Fibroblast of lung (primary cell): ENCODE measurements around the gene VWA8.

Source experiments
- EZH2 ChIP-seq: IDR thresholded peaks from 2 replicates; pipeline ENCODE4 v1.5.1; 2012; ENCODE audit warnings: low read length, control low read depth, mild to moderate bottlenecking; ENCODE audit errors: missing control alignments
- TF ChIP-seq, protein P1 (sequence below), 2 donors: IDR thresholded peaks in 1 of 2; conservative IDR thresholded peaks in 1 of 2; 1 replicate in 1 of 2; 2 replicates in 1 of 2; pipeline ENCODE4 v1.5.1; 2011 to 2012; ENCODE audit warnings: low read length in 2 of 2, control low read depth in 1 of 2, inconsistent platforms in 1 of 2, low read depth in 1 of 2, mild to moderate bottlenecking in 1 of 2

DNA sequence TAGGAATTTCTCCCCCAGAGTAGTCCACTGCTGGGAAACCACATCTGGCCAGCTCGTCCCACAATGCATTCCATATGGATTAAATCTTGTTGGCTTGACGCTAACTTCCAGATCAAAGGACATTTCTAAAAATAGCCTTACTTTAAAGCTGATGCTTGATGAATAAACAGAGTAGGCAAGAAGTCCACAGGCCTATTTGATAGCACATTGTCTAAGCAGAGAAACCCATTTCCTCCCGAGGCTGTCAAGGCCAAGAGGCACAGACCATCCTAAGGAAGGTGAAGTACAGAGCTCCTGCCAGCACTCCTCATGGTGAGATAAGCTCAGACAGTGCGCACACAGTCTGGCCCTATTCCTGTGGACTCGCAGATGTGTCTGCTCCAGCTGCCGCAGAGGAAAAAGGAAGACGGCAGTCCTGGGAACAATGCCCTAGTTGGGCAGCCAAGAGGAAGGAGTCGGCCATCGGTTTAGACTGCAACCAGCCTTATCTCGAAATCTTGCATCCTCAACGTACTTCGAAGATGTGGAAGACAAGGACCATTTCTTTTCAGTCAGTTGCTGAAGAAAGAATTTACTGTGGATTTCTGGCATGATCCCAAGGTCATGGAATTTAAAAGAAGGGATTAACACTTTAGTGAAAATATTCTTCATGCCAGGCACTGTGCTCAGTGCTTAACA, 346.8 kb downstream of the VWA8 start:
- TF ChIP-seq, protein P1, sequence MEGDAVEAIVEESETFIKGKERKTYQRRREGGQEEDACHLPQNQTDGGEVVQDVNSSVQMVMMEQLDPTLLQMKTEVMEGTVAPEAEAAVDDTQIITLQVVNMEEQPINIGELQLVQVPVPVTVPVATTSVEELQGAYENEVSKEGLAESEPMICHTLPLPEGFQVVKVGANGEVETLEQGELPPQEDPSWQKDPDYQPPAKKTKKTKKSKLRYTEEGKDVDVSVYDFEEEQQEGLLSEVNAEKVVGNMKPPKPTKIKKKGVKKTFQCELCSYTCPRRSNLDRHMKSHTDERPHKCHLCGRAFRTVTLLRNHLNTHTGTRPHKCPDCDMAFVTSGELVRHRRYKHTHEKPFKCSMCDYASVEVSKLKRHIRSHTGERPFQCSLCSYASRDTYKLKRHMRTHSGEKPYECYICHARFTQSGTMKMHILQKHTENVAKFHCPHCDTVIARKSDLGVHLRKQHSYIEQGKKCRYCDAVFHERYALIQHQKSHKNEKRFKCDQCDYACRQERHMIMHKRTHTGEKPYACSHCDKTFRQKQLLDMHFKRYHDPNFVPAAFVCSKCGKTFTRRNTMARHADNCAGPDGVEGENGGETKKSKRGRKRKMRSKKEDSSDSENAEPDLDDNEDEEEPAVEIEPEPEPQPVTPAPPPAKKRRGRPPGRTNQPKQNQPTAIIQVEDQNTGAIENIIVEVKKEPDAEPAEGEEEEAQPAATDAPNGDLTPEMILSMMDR (conservative IDR thresholded peaks at IDR 0.05 in 1 of 2, IDR thresholded peaks at IDR 0.05 in 1 of 2; ENCODE audit: low read depth in 1 of 2, low read length in 2 of 2): no peak
- TF ChIP-seq EZH2: no peak
